ENCODE measurements around the gene RGS8. TPM values are rescaled to one million over a fixed set of nuclear protein-coding genes. Genes with fewer than 3 reads are reported as not detected.
A peak's percentile ranks its signal among the peaks of the same experiment; 100 is the strongest.

Gene RGS8
- total RNA-seq (1 to 10 TPM in 1 of 7 donors, under 1 TPM in 5, not detected in 1; 0.12 to 1.7 (median 0.25) TPM), polyA plus RNA-seq (1 to 10 TPM in 1 of 2 donors, under 1 TPM in 1; 0.38 to 4.8 TPM)
- long read RNA-seq, donor 1 = 0 reads
- long read RNA-seq, donor 2 = 0 reads
- long read RNA-seq, donor 3 = 0 reads

GRCh38 chr1:182684116-182684828 lies at the start of gene RGS8:
Gene RGS8, minus strand, starts transcription at chr1:182684587. Its CDS starts 14,938 bp downstream, at chr1:182669649.
- no peaks in the 10 kb centered on the region for H3K36me3 ChIP-seq
- no peak for TF ChIP-seq CTCF (IDR thresholded peaks at IDR 0.05)
- TF ChIP-seq POLR2A (IDR thresholded peaks at IDR 0.05) = no peak
- no peak for TF ChIP-seq EP300 (IDR thresholded peaks at IDR 0.05)
- H3K27ac ChIP-seq = no peak within 1 kb of the TSS
- no peaks in the 10 kb centered on the region for H3K9me3 ChIP-seq
- no peaks in the 10 kb centered on the region for H3K27me3 ChIP-seq
- intact Hi-C loops (cut with DNase I) = no loop called here
- H3K4me1 ChIP-seq (ENCODE audit: insufficient read depth) = peaks cover 2% of the 10 kb centered on the region
- DNase-seq = peak in 1 of 5 donors; percentile 30
- WGBS, 3 donors = 27 to 40% (median 38%) methylated on average over 19 of the region's 19 CpGs
- H3K4me3 ChIP-seq = no peak within 1 kb of the TSS

- intact Hi-C loops (cut with DNase I) = no loop called here
- DNase-seq = no peak
- WGBS, 3 donors = 70 to 83% (median 78%) methylated on average over 4 of the region's 4 CpGs
Measured at GRCh38 chr1:182731852-182732575, 47.6 kb upstream of the RGS8 start.

GRCh38 chr1:182726912-182727311 lies 42.5 kb upstream of the RGS8 start:
- Histone ChIP-seq H3K4me3 (no peak overlapping the region), H3K36me3 (no peaks in the 10 kb centered on the region), H3K9me3 (no peaks in the 10 kb centered on the region), H3K27ac (no peak overlapping the region), H3K27me3 (no peaks in the 10 kb centered on the region), H3K4me1 (ENCODE audit: insufficient read depth) (no peaks in the 10 kb centered on the region)
- DNase-seq = no peak
- intact Hi-C loops (cut with DNase I) = no loop called here
- 88 to 98% (median 92%) methylated on average over 1 of the region's 1 CpG for WGBS, 3 donors
- TF ChIP-seq CTCF (IDR thresholded peaks at IDR 0.05) (no peak), EP300 (IDR thresholded peaks at IDR 0.05) (no peak), POLR2A (IDR thresholded peaks at IDR 0.05) (no peak)

More at GRCh38 chr1:182731852-182732575, 47.6 kb upstream of the RGS8 start:
- no peaks in the 10 kb centered on the region for H3K36me3 ChIP-seq
- no peaks in the 10 kb centered on the region for H3K4me1 ChIP-seq (ENCODE audit: insufficient read depth)
- H3K9me3 ChIP-seq = no peaks in the 10 kb centered on the region
- no peak overlapping the region for H3K4me3 ChIP-seq
- TF ChIP-seq POLR2A (IDR thresholded peaks at IDR 0.05) = no peak
- TF ChIP-seq EP300 (IDR thresholded peaks at IDR 0.05) = no peak
- TF ChIP-seq CTCF (IDR thresholded peaks at IDR 0.05) = no peak
- no peaks in the 10 kb centered on the region for H3K27me3 ChIP-seq
- no peak overlapping the region for H3K27ac ChIP-seq

- no peak for DNase-seq
- WGBS, 3 donors = 66 to 76% (median 69%) methylated on average over 8 of the region's 8 CpGs
- Histone ChIP-seq H3K4me3 (no peak overlapping the region), H3K4me1 (ENCODE audit: insufficient read depth) (no peaks in the 10 kb centered on the region), H3K36me3 (no peaks in the 10 kb centered on the region), H3K9me3 (no peaks in the 10 kb centered on the region), H3K27me3 (no peaks in the 10 kb centered on the region), H3K27ac (no peak overlapping the region)
- TF ChIP-seq POLR2A (IDR thresholded peaks at IDR 0.05) = no peak
- no peak for TF ChIP-seq EP300 (IDR thresholded peaks at IDR 0.05)
- TF ChIP-seq CTCF (IDR thresholded peaks at IDR 0.05) = no peak
- intact Hi-C loops (cut with DNase I) = no loop called here
Measured at GRCh38 chr1:182725259-182726255, 41.2 kb upstream of the RGS8 start.
